GM21381 (cell line): Measurements from ENCODE around the gene SND1.
A peak's percentile ranks its signal among the peaks of the same experiment; 100 is the strongest.
"Not testable (repeated sequence)": the region's sequence is repeated elsewhere in the genome, so short reads cannot be mapped to it uniquely, and the experiment has no call there.

Source experiments
- ATAC-seq: cut with Tn5 transposase; IDR thresholded peaks from one replicate; pipeline ENCODE4 v1.9.1; 2021; ENCODE audit warnings: mild to moderate bottlenecking, moderate library complexity; ENCODE audit not compliant: unreplicated experiment

The SND1 gene

DNA sequence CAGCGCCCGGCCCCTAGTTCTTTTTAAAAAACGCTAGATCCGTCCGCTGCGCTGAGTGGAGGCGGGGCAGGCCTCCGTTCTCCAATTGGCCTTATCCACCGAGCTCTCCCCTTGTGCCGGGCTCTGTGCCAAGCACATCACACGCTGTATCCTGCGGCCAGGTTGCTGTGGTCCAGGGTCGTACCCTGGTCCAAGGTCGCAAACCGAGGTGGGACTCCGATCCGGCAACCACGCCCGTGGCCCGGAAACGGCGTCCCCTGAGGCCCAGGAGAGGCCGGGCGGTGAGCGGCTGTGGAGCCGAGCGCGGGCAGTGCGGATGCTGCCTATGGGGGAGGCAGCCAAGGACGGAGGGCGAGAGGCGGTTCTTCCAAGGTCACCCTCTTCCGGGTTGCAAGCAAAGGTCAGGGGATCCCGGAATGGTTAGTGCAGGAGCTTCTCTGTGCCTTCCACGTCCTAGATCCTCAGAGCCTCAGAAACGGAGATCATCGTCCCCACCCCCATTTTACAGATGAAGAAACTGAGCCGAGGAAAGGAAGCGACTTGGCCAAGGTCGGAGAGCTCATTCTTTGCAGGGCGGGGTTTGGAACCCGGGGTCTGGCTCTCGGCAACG is 451.6 kb downstream of the SND1 start:
- peak; percentile 49 for ATAC-seq

GRCh38 chr7:128104108-128104742 is 452.2 kb downstream of the SND1 start:
- peak; percentile 3 for ATAC-seq

DNA sequence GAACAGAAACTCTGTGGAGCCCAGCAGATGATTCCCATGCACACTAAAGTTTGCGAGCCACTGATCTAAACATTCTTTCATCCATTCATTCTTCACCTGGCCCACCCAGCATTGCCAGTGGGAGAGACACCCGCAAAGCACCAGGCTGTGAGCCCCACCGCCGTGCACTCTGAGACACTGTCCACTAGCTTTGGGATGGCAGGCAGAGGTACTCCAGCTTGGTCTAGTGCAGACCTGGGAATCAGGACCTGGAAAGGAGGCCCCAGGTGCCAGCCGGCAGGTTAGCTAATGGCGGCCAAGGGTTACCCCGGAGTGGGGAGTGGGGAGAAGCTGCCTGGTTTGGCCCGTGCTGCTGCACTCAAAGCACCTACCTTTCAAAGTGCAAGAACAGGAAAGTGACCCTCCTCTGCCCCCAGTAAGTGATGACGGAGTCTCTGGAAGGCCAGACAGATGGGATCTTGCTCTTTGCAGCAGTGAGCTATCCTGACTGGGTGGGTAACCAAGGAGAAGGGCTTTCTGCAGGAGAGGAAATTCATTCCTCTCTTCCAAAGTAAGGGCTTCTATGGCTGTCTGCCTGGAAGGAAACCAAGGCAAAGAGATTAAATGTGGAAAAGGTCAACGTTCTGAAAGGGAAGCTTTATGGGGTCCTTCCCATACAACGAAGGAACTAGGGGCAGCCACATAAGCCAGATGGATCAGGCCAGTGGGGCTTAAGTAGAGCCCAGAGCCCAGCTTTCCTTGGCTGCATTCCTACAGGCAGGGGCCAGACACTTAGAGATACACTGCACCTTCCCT is 453.4 kb downstream of the SND1 start:
- no peak for ATAC-seq

DNA sequence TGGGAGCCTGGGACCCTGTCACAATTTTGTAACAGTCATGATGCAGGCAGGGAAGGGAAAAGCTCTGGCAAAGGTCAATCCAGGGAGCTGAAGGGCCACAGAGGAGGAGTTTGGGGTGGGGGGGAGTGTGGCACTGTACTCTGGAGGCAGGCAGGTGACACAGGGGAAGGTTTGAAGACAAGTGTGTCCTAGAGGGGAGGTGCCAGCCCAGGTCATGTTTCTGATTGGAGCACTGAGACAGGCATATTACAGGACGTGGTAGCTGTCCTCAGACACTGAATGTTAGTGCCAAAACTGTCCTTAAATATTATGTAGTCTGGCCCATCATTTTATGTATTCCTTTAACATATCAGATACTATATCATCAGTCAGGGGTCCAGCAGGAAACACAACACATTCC is 454.8 kb downstream of the SND1 start:
- ATAC-seq = no peak

GRCh38 chr7:128107516-128107915 is 455.5 kb downstream of the SND1 start:
- not testable (repeated sequence) for ATAC-seq

GRCh38 chr7:128108129-128108528 is 456.1 kb downstream of the SND1 start:
- ATAC-seq = no peak

DNA sequence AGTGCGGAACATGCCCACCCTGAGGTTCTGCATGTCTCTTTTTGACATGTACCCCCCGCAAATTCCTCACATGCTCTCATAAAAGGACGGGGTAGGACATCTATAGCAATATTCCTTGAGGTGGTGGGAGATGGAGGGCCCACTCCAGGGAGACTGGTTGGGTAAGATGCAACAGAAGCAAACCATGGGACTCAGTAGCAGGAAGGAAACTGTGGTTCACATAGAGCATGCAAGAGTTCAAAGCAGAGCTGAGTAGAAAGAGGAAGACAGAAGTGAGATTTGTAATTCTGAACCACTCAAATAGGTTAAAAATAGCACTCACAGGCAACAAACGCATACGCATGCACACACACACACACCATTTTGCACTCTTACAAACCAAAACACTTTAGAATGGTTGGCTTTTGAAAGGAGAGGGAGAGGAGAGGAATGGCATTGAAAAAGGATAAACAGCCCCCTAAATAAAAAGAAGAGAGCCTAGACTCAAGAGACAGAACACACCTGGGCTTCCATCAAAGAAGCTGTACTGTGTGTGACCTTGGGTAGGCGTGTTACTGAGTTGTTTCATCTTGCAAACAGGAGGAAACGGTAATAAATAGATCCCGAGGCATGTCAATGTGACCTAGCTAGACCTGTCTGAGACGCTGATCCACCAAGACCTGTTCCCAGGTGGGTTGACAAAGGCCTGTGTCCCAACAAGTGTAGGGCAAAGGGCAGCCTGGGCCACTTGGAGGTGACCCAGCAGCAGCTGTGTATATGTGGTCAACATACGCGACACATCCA is 456.8 kb downstream of the SND1 start:
- peak; percentile 90 for ATAC-seq

DNA sequence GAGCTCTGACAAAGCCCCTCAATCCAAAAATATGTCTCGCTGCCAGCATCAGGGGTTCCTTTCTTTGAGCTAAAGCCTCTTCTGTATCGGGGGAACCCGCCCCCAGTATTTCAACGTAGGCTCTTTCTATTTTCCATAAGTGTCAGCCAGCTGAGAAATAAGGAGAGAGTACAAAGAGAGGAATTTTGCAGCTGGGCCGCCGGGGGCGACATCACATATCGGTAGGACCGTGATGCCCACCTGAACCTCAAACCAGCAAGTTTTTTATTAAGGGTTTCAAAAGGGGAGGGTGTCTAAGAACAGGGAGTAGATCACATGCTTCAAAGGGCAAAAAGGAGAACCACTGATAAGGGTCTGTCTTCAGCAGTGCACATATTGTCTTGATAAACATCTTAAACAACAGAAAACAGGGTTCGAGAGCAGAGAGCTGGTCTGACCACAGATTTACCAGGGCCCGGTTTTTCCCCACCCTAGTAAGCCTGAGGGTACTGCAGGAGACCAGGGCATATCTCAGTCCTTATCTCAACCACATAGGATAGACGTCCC is 457.5 kb downstream of the SND1 start:
- not testable (repeated sequence) for ATAC-seq

GRCh38 chr7:128110641-128111364 is 458.8 kb downstream of the SND1 start:
- ATAC-seq = no peak

GRCh38 chr7:128112018-128112780 is 460.2 kb downstream of the SND1 start:
- no peak for ATAC-seq

- no peak for ATAC-seq
Measured at GRCh38 chr7:128112781-128113221, 460.8 kb downstream of the SND1 start.

DNA sequence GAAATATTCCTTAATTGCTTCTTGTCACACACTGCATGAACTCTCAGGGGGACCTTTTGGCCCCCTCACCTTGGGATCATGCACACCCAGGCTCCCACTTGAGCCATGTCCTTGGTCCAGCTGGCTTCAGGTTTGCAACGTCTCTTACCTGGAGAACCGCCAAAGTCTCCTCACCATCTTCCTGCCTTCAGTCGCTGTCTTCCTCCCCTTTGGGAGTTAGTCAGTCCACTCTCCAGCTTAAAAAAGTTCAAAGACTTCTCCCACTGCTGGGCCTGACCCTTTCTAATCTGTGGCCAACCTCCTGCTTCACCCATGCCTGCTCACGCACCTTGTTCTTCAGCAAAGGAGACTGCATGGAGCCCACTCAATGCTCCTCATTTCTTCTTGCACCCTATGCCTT is 461.8 kb downstream of the SND1 start:
- ATAC-seq = no peak

- ATAC-seq = no peak
Measured at GRCh38 chr7:128114806-128115205, 462.8 kb downstream of the SND1 start.

- no peak for ATAC-seq
Measured at GRCh38 chr7:128115336-128115820, 463.4 kb downstream of the SND1 start.

GRCh38 chr7:128115821-128116723 is 464.1 kb downstream of the SND1 start:
- no peak for ATAC-seq

DNA sequence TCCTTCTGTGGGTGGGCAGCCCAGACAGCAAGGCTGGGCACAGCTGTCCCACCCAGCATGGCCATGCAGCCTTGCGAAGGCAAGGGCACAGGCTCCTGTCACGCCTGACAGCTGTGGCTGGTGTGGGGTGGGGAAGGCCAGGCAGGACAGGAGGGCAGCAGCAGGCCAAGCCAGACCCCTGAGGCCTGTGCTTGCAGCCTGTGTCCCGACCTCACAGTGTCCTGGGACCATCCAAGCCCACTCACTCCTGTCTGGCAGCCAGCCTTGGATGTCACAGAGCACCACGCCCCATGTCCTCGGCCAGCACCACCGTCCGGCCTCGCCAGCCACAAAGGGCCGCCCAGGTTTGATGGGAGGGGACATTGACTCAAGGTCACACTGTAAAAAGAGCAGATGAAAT is 464.7 kb downstream of the SND1 start:
- ATAC-seq = no peak

GRCh38 chr7:128117691-128118090 is 465.7 kb downstream of the SND1 start:
- no peak for ATAC-seq

- ATAC-seq = no peak
Measured at GRCh38 chr7:128119036-128119435, 467.0 kb downstream of the SND1 start.
